Skin epidermis (tissue), 12 donors: ENCODE measurements around the gene ANKRD30A.
"Not testable (repeated sequence)": the region's sequence is repeated elsewhere in the genome, so short reads cannot be mapped to it uniquely, and the experiment has no call there.

Experiments
- H3K27ac ChIP-seq, 21 experiments: fragments of 200-600 bp; sonication (generic) in 11 of 21; one replicate each; pipeline ENCODE4 v1.5.0; 2020; ENCODE audit warnings: mild to moderate bottlenecking in 3 of 21, inconsistent platforms in 2 of 21, moderate library complexity in 2 of 21
- H3K4me3 ChIP-seq, 7 experiments: fragments of 200-600 bp; sonication (generic) in 2 of 7; one replicate each; pipeline ENCODE4 v1.5.0; 2020; ENCODE audit warnings: inconsistent platforms in 2 of 7, mild to moderate bottlenecking in 2 of 7, moderate library complexity in 1 of 7

Gene ANKRD30A

DNA sequence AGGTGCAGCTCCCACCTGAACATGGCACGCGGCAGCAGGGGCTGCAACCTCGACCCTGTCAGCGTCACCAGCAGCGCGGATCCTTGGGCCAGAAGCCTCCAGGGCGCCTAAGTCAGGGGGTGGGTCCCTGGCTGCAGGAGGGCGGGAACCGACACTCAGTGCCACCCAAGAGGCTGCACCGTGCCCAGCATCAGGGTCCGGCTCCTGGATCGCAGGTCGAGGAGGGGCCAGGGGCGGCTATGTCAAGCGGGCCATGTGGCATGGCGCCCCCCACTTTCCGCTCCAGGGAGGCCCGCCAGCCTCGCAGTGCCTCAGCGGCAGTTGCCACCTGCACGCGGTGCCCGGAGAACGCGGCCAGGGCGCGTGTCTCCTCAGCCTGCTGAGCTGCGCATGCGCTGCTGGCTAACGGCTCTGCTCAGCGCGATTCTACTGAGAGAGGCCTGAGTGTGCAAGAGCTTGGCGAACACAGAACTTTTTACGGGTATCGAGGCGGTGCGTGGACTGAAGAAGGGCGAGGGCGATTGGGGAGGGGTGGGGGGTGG is at the start of gene ANKRD30A:
TSS of gene ANKRD30A (plus strand) at position 408 of the 542 bp plus-strand sequence. CDS start 190 bp downstream, outside the sequence.
- no peak within 1 kb of the TSS for H3K4me3 ChIP-seq
- no peak within 1 kb of the TSS for H3K27ac ChIP-seq

GRCh38 chr10:37076083-37076482 is 49.3 kb upstream of the ANKRD30A start:
- H3K4me3 ChIP-seq, H3K27ac ChIP-seq: not testable (repeated sequence)

- Histone ChIP-seq H3K4me3 (no peak overlapping the region), H3K27ac (no peak overlapping the region)
Observed at GRCh38 chr10:37095792-37096573, 29.4 kb upstream of the ANKRD30A start.

GRCh38 chr10:37101261-37101660 is 24.1 kb upstream of the ANKRD30A start:
- Histone ChIP-seq H3K4me3 (no peak overlapping the region), H3K27ac (no peak overlapping the region)

- no peak overlapping the region for H3K4me3 ChIP-seq
- H3K27ac ChIP-seq = no peak overlapping the region
Observed at GRCh38 chr10:37109000-37109399, 16.4 kb upstream of the ANKRD30A start.

DNA sequence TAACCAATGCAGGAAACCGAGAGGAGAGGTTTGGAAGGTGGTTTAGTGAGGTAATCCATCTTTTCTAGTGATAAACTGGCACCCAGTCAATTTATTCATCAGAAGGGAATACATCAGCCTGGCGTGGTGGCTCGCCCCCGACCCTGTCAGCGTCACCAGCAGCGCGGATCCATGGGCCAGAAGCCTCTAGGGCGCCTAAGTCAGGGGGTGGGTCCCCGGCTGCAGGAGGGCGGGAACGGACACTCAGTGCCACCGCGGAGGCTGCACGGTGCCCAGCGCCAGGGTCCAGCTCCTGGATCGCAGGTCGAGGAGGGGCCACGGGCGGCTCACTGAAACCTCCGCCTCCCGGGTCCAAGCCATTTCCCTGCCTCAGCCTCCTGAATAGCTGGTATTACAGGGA is 866 bp upstream of the ANKRD30A start:
- H3K4me3 ChIP-seq = no peak overlapping the region

DNA sequence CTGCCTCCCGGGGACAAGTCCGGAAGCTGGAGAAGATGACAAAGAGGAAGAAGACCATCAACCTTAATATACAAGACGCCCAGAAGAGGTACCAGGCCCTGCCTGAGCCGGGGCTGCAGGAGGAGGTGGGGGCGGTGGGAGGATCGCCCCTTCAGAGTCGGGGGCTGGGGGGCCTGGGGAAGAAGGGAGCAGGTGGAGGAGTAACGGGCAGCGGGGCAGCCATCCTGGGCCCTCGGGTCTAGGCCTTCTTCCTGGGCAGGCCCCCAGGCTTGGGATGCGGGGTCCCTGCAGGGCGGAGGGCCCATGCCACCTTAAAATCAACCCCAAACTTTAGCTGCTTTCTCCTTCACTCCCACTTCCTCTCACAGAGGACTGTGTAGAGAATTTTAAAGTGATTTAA is 523 bp downstream of the ANKRD30A start:
- no peak overlapping the region for H3K27ac ChIP-seq
- H3K4me3 ChIP-seq = no peak overlapping the region

More for the DNA sequence above, 866 bp upstream of the ANKRD30A start:
- no peak overlapping the region for H3K27ac ChIP-seq

DNA sequence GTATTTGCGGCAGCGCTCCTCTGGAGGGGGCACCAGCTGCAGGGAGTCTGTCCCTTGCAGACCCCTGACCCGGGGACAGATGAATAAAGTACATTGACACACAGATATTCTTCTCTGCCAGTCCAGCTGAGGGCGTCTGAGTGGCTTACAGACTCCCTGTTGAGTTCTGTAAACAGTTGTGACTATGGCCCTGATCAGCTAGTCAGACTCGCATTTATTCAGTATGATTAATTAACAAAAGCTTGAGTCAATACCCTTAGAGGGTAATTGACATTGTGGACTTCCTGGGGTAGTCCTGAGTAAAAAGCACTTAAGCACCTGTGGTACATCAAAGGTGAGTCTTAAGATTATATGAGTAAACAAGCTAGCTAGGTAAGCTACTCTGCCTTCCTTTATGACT is 21.0 kb downstream of the ANKRD30A start:
- no peak overlapping the region for H3K4me3 ChIP-seq
- no peak overlapping the region for H3K27ac ChIP-seq

GRCh38 chr10:37162430-37162829 is 37.0 kb downstream of the ANKRD30A start:
- not testable (repeated sequence) for H3K4me3 ChIP-seq, H3K27ac ChIP-seq

GRCh38 chr10:37171945-37172344 is 46.5 kb downstream of the ANKRD30A start:
- not testable (repeated sequence) for H3K27ac ChIP-seq, H3K4me3 ChIP-seq

- not testable (repeated sequence) for H3K4me3 ChIP-seq, H3K27ac ChIP-seq
Observed at GRCh38 chr10:37178296-37178695, 52.9 kb downstream of the ANKRD30A start.

- H3K4me3 ChIP-seq, H3K27ac ChIP-seq: not testable (repeated sequence)
Observed at GRCh38 chr10:37182719-37183118, 57.3 kb downstream of the ANKRD30A start.

DNA sequence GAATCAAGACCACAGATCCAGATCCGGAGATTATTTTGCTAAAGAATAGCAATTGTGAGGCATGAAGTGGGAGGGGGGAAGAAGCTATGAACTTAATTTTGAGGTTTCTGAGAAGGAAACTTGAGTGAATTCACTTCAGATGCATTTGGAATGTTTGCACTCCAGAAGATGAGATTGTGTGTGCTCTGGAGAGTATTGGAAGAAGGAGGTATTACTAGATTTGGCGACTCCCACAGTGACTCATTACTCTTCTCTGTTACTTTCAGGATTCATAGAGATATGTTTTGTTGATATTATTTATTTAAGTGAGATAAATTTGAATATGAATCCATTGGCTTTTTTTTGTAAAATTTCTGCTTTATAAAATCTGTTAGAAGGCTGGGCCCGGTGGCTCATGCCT is 80.7 kb downstream of the ANKRD30A start:
- H3K4me3 ChIP-seq = no peak overlapping the region
- H3K27ac ChIP-seq = no peak overlapping the region

DNA sequence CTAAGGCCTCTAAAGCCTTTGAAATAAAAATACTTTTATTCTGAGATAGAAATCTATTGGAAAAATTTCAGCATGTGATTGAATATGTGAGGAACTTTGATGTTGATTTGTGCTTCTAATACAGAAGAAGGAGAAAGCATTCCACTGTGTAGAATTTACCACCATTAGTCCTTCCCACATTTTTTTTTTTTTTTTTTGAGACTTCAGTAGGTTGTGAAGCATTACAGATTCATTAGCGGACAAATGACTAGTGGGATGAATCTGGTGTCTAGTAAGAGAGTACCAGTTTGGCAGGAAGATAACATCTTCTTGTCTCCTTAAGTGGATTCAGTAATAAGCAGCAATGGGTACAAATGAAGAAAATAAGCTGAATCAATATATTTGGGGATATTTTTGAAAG is 95.5 kb downstream of the ANKRD30A start:
- Histone ChIP-seq H3K27ac (no peak overlapping the region), H3K4me3 (no peak overlapping the region)

DNA sequence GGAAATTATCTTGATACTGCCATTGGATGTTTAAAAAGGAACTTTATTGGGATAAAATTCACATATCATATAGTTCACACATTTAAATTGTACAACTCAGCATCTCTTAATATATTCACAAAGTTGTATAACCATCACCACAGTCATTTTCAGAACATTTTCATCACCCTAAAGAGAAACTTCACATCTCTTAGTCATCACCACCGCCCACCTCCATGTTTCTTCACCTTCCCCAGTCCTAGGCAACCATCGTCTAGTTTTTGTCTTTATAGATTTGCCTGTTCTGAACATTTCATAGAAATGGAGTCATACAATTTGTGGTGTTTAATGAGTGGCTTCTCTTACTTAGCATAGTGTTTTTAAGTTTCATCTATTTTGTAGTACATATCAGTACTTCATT is 96.6 kb downstream of the ANKRD30A start:
- no peak overlapping the region for H3K27ac ChIP-seq
- H3K4me3 ChIP-seq = no peak overlapping the region

DNA sequence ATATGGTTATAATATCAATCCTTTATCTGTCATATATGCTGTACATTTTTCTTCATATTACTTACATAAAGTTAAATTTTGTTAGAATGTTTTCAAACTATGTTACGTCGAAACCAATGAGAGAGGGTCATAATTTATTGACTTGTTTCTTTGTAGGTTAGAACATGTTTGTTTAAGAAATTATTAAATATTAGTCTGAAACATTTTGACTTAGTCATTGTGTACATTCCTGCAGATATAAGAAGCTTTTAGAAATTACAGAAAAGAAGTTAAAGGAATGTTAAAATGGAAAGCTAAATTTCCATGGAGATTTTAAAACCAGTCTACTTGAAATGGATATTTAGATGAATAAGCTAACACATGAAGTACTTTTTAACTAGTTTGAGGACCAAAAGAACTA is 99.8 kb downstream of the ANKRD30A start:
- Histone ChIP-seq H3K4me3 (no peak overlapping the region), H3K27ac (no peak overlapping the region)

GRCh38 chr10:37226524-37226923 is 101.1 kb downstream of the ANKRD30A start:
- Histone ChIP-seq H3K27ac (no peak overlapping the region), H3K4me3 (no peak overlapping the region)

GRCh38 chr10:37234692-37235091 is 109.3 kb downstream of the ANKRD30A start:
- no peak overlapping the region for H3K4me3 ChIP-seq
- no peak overlapping the region for H3K27ac ChIP-seq

DNA sequence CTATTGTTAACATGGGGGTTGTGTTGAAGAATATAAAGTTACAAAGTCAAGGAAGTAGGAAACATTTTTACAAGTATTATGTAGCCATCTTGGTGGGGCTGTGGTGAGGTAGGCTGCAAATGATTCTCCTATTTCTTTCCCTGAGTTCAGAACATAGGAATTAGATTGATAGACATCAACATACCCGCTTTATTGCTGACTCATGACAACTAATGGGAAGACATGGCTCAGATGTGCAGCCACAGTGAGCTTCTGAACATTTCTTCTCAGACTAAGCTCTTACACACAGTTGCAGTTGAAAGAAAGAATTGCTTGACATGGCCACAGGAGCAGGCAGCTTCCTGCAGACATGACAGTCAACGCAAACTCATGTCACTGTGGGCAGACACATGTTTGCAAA is 110.7 kb downstream of the ANKRD30A start:
- H3K27ac ChIP-seq = no peak overlapping the region
- no peak overlapping the region for H3K4me3 ChIP-seq

- Histone ChIP-seq H3K27ac (no peak overlapping the region), H3K4me3 (no peak overlapping the region)
Observed at GRCh38 chr10:37240223-37240622, 114.8 kb downstream of the ANKRD30A start.

- H3K27ac ChIP-seq = no peak overlapping the region
- no peak overlapping the region for H3K4me3 ChIP-seq
Observed at GRCh38 chr10:37246637-37247036, 121.2 kb downstream of the ANKRD30A start.

DNA sequence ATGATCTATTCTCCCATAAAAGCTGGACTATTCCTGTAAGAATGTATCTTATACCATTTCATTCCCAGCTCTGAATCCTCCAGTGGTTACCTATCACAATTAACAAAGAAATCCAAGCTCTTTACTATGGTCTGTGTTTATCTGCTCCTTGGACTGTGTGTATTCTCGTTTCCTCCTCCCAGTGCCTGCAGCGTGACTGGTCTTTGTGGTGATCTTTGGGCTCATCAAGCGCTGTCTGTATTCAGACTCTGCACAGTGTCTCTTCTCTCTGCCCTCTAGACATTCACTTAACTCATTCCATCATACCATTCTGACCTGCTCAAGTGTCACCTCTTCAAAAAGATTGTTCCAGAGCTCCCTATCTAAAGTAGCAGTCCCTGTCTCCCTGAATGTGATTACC is 130.4 kb downstream of the ANKRD30A start:
- not testable (repeated sequence) for H3K4me3 ChIP-seq

More for the DNA sequence above, 130.4 kb downstream of the ANKRD30A start:
- not testable (repeated sequence) for H3K27ac ChIP-seq
